Measurements from ENCODE around the gene WNK1.

Gene WNK1

DNA sequence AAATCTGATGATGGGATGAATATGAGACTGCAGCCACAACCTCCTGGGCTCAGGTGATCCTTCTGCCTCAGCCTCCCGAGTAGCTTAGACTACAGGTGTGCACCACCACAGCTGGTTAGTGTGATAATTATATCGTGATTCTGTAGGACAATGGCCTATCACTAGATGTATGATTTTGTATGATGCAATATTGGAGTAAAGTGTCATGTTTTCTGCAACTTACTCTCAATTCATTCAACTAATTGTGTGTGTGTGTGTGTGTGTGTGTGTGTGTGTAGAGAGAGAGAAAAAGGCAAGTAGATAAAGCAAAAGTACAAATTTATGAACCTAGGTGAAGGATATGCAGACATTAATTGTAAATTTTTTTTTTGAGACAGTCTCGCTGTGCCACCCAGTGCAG, 186.4 kb downstream of the WNK1 start:
- in situ Hi-C loops (cut with MboI; ENCODE audit: low sequenced_read_pairs) = no loop called here

DNA sequence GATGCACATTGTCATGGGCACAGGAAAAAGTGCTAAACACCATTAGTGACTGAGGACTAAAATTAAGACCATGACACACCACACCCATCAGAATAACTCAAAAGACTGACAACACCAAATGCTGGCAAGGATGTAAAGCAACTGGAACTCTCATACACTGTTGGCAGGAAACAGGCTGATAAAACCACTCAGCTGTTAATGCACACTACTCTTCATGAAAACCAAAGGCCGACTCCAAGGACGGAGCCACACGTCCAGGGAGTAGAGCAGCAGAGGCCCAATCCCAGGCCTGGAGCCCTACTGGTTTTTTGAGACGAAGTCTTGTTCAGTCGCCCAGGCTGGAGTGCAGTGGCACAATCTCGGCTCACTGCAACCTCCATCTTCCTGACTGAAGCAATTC, 190.7 kb downstream of the WNK1 start:
- in situ Hi-C loops (cut with MboI; ENCODE audit: low sequenced_read_pairs) = no loop called here

DNA sequence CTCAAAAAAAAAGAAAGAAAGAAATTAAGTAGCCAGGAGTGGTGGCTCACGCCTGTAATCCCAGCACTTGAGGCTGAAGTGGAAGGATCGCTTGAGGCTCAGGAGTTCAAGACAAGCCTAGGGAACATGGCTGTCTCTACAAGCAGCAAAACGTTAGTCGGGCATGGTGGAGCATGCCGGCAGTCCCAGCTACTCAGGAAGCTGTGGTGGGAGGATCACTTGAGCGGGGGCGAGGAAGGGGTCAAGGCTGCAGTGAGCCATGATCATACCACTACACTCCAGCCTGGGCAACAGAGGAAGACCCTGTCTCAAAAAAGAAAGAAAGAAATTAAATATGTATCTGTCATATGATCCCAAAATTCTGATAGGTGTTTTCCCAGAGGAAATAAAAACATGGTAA, 191.8 kb downstream of the WNK1 start:
- in situ Hi-C loops (cut with MboI; ENCODE audit: low sequenced_read_pairs) = no loop called here

DNA sequence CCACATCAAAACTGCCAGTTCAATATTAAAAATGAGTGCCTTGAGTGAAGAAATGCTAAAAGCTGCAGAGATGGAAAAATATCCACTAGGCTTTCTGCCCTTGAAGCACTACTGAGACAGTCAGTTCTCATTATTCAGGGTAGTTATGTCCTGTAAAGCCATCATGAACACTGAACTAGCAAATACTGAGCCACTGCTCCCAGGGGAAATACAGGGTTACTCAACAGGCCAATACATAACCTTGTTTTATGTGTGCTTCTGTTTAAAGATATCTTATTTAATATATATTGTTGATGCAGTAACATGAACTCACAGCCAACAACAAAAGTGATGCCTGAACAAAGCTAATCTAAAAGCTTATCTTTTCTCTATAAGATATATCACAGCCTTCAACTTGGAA, 193.8 kb downstream of the WNK1 start:
- in situ Hi-C loops (cut with MboI; ENCODE audit: low sequenced_read_pairs) = no loop called here

DNA sequence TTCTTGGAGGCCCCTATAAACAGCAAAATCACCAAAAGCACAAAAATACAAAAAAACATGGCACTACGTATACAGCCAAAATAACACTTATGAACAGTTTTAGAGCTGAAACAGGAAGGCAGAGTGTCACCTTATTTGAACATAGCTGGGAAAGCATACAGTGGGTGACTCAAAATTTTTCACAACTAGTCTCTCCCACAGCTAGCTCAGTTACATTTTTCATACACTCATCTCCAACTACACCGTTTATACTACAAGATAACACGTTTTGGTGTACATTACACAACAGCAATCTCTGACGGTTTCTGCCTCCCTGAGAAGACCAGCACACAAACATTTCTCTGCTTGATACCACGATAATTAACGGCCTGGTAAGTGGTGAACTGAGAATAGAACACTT, 194.3 kb downstream of the WNK1 start:
- in situ Hi-C loops (cut with MboI; ENCODE audit: low sequenced_read_pairs) = no loop called here

DNA sequence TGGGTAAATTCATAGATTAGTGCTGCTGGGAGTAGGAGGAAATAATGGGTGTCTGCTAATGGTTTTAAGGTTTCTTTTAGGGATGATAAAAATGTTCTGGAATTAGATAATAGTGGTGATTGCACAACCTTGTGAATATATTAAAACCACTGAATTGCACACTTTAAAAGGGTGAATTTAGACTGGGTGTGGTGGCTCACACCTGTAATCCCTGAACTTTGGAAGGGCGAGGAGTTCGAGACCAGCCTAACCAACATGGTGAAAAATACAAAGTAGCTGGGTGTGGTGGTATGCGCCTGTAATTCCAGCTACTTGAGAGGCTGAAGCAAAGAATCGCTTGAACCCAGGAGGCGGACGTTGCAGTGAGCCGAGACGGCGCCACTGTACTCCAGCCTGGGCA, 195.9 kb downstream of the WNK1 start:
- in situ Hi-C loops (cut with MboI; ENCODE audit: low sequenced_read_pairs) = no loop called here

DNA sequence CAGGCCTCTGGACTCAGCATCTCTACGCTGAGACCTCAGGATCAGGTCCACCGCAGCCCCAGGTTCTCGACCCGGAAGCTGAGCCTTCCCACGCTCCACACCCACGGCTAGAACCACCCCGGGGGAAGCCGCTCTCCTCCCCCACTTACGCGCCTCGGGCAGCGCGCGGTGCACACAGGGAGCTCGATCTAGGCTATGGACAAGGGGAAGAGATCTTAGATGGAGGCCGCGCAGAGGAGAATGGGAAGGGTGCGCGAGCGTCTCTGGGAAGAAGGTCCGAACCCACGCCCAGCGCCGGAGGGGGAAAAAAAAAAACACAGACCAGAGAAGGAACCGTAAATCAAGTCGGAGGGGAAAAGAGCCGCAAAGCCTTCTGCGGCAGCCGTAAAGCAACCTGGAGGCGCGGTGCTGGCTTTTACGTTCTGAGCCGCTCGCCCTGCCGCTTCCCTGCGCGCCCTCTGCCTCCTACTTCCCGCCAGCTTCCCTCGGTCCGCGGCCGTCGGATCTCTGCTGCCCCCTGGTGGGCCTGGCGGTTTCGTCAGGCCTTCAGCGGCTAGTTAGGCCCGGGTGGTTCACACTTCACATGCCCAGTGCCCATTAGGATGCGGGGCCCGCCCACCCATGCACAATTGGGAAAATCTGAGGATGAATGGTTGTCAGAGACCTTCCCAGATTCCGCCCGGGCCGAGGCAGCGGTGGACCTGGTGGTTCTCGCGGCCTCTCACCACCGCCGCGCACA, 197.2 kb downstream of the WNK1 start, which contains the start of gene RAD52:
Gene RAD52, minus strand, starts transcription at position 242 of the 739 bp plus-strand sequence. CDS start 16,636 bp downstream, outside the sequence.
- in situ Hi-C loops (cut with MboI; ENCODE audit: low sequenced_read_pairs) = no loop called here

DNA sequence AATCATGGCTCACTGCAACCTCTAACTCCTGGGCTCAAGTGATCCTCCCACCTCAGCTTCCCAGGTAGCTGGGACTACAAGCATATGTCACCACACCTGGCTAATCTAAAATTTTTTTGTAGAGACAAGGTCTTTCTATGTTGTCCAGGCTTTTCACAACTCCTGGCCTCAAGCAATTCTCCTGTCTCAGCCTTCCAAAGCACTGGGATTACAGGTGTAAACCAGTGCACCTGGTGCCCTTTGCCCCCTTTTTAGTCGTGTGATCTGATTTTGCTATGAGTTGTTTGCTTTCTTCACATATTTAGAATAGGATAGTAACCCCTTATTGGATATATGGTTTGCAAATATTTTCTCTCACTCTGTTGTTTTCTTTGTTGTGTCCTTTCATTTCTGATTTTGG, 198.8 kb downstream of the WNK1 start:
- in situ Hi-C loops (cut with MboI; ENCODE audit: low sequenced_read_pairs) = no loop called here

DNA sequence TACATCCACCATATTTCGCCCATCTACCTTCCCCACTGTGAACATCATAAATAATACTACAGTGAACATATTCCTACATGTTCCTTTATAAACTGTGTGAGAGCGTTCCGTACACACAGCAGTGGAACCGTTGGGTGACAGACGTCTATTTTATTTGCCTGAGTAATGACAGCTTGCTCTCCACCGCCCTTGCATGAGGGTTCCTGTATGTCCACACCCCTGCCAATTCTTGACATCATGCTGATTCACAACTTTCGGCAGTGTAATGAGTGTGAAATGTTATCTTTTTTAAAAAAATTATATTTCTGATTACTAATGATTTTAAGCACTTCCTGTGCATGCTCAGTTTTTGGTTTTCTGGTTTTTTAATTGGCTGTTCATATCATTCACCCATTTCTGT, 201.4 kb downstream of the WNK1 start:
- in situ Hi-C loops (cut with MboI; ENCODE audit: low sequenced_read_pairs) = no loop called here

DNA sequence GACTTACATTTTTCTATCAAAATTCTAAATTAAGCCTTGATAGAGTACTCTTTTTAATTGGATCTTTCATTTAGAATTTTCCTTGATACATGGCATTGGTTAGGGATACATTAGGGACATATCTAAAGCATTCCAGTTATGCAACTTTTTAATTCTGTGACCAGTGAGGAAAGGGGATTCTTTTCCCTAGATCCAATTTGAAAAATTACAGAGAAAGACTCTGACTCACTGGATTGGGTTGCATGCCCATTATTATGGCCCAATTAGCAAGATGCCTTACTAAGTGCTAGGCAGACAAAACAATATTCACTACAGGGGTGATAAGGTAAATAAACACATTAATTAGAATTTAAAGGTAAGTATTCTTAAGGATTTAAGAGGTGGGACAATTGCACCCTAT, 202.4 kb downstream of the WNK1 start:
- in situ Hi-C loops (cut with MboI; ENCODE audit: low sequenced_read_pairs) = no loop called here

DNA sequence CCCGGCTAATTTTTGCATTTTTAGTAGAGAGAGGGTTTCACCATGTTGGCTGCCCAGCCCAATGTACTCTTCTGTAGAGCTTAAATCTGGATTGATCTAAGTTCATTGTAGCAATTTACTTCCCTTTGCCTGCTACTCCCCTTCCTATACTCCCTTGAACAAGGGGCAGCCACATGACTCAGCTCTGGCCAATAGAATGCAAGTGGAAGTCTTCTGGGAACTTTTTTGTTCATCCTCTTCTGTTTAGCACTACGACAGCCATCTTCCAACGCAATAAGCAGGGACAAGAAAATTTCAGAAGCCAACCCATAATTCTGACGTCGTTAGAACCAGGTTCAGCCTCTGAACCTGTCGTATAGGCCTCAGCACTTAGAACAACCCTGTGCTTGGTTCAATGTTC, 203.6 kb downstream of the WNK1 start:
- in situ Hi-C loops (cut with MboI; ENCODE audit: low sequenced_read_pairs) = no loop called here

DNA sequence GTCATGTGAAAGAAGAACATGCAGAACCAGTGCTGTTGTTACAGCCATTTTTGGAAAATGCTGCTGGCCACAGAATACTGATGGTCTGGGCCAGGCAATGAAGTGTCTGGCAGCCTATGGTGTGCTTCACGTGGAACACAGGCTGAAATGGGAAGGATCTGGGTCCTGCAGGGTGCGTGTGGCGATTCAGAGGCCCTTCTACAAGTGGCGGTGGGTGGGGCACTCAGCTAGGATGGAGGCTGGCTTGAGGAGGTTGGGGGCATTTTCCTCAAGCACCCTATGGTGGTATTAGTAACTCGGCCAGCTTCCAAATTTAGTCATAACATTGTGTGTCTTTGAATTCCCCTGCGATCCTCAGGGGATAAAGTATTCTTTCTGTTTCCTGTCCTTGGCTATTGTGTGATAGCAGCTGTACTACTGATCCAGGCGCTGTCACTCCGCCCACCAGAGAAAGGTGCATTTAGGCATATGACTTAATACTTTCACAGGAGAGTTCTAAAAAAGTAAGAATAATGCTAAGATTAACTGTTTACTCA, 206.3 kb downstream of the WNK1 start:
- in situ Hi-C loops (cut with MboI; ENCODE audit: low sequenced_read_pairs) = no loop called here
